K562 (cell line): ENCODE data around the gene NASP. TPM values are rescaled to one million over a fixed set of nuclear protein-coding genes. Genes with fewer than 3 reads are reported as not detected.

Experiments
- CBFA2T2 ChIP-seq: fragments of 450-650 bp; conservative IDR thresholded peaks from 2 replicates; pipeline ENCODE4 v1.6.1; 2017; ENCODE audit warnings: mild to moderate bottlenecking
- CCAR2 ChIP-seq: fragments of 200-400 bp; formaldehyde crosslinking; IDR thresholded peaks from 2 replicates; pipeline ENCODE4 v1.6.1; 2017; ENCODE audit warnings: mild to moderate bottlenecking, low read depth, low read length
- DPF2 ChIP-seq: fragments of 450-650 bp; IDR thresholded peaks from 2 replicates; pipeline ENCODE4 v1.6.1; 2016
- ELF1 ChIP-seq: fragments of 200-800 bp; sonication (Bioruptor generic); IDR thresholded peaks from 2 replicates; pipeline ENCODE4 v1.6.1; 2016; ENCODE audit warnings: missing genetic modification characterization, missing compliant biosample characterization
- ETV1 ChIP-seq: fragments of 450-650 bp; conservative IDR thresholded peaks from 2 replicates; pipeline ENCODE4 v1.6.1; 2016; ENCODE audit warnings: missing genetic modification characterization, control low read depth, low read depth, missing compliant biosample characterization
- EZH2 ChIP-seq: IDR thresholded peaks from 2 replicates; pipeline ENCODE4 v1.6.1; 2012; ENCODE audit warnings: low read depth, mild to moderate bottlenecking, inconsistent platforms, low read length, borderline replicate concordance
- FOXM1 ChIP-seq, 2 experiments: fragments of 450-650 bp in 1 of 2; sonication (generic) in 1 of 2; formaldehyde crosslinking in 1 of 2; IDR thresholded peaks; 2 replicates each; pipeline versions ENCODE4 v1.6.1 to v1.9.0; 2017 to 2022; ENCODE audit warnings: low read depth in 2 of 2, mild to moderate bottlenecking in 2 of 2, missing genetic modification reagents in 1 of 2, moderate library complexity in 1 of 2
- GTF2E2 ChIP-seq: fragments of 200-800 bp; sonication (Bioruptor generic); IDR thresholded peaks from 2 replicates; pipeline ENCODE4 v1.6.1; 2016; ENCODE audit warnings: missing genetic modification characterization, missing compliant biosample characterization
- HDGF ChIP-seq: fragments of 450-650 bp; IDR thresholded peaks from 2 replicates; pipeline ENCODE4 v1.6.1; 2016
- POLR2A ChIP-seq: fragments of 450-650 bp; conservative IDR thresholded peaks from 2 replicates; pipeline ENCODE4 v1.6.1; 2016
- SMAD1 ChIP-seq: fragments of 150-350 bp; IDR thresholded peaks from 2 replicates; pipeline ENCODE4 v1.6.1; 2014; ENCODE audit warnings: low read length, low read depth; ENCODE audit not compliant: partially characterized antibody
- SMAD4 ChIP-seq: fragments of 250-450 bp; sonication (Bioruptor Pico); conservative IDR thresholded peaks from 2 replicates; pipeline ENCODE4 v1.8.0; 2021; ENCODE audit warnings: inconsistent platforms, mild to moderate bottlenecking, moderate library complexity
- ZEB2 ChIP-seq: fragments of 450-650 bp; IDR thresholded peaks from 2 replicates; pipeline ENCODE4 v1.6.1; 2016
- ZNF143 ChIP-seq: sonication (generic); formaldehyde crosslinking; IDR thresholded peaks from 2 replicates; pipeline ENCODE4 v1.9.0; 2022; ENCODE audit warnings: mild to moderate bottlenecking, missing genetic modification reagents
- ZNF224 ChIP-seq: sonication (generic); formaldehyde crosslinking; IDR thresholded peaks from 2 replicates; pipeline ENCODE4 v1.8.0; 2022; ENCODE audit warnings: mild to moderate bottlenecking, missing genetic modification reagents
- ZNF24 ChIP-seq: fragments of 450-650 bp; IDR thresholded peaks from 2 replicates; pipeline ENCODE4 v1.6.1; 2016
- ZNF583 ChIP-seq: fragments of 250-450 bp; sonication (Bioruptor Pico); IDR thresholded peaks from 2 replicates; pipeline ENCODE4 v1.4.0; 2020
- polyA plus RNA-seq, 8 experiments: library from polyadenylated mRNA; depleted of rRNA in 4 of 8; stranded (reverse) in 5 of 8; unstranded in 3 of 8; fragments of >200 nt; fragmentation: Nextera tagmentation in 2 of 8; fragmentation: Illumina TruSeq in 1 of 8; extraction: Ambion mirVana in 2 of 8; extraction: Trizol in 1 of 8; gene quantifications; 2 replicates each; pipeline versions ENCODE4 v1.2.1 to v1.2.3, GENCODE V29; 2011 to 2014; ENCODE audit warnings: inconsistent platforms in 1 of 8, missing spikeins in 1 of 8
- total RNA-seq, 7 experiments: library from RNA; depleted of rRNA in 6 of 7; stranded (reverse); fragments of >200 nt in 6 of 7; fragmentation: Illumina TruSeq in 2 of 7; extraction: Trizol in 2 of 7; gene quantifications; 2 replicates each; pipeline versions ENCODE4 v1.2.1 to v1.2.3, GENCODE V29; 2011 to 2021; ENCODE audit warnings: low replicate concordance in 1 of 7
- TF ChIP-seq, protein P1 (sequence below), 2 experiments: fragments of 450-650 bp in 1 of 2; sonication (generic) in 1 of 2; formaldehyde crosslinking in 1 of 2; IDR thresholded peaks in 1 of 2; conservative IDR thresholded peaks in 1 of 2; 2 replicates each; pipeline versions ENCODE4 v1.6.1 to v1.8.1; 2016 to 2023; ENCODE audit warnings: mild to moderate bottlenecking in 2 of 2, moderate library complexity in 2 of 2, inconsistent platforms in 1 of 2, missing genetic modification reagents in 1 of 2
- TF ChIP-seq, protein P2 (sequence below), 2 experiments: fragments of 450-650 bp; IDR thresholded peaks; 2 replicates each; pipeline ENCODE4 v1.6.1; 2016
- TF ChIP-seq, protein P3 (sequence below), 3 experiments: fragments of 200-800 bp in 1 of 3; fragments of 250-450 bp in 1 of 3; fragments of 450-650 bp in 1 of 3; sonication (Bioruptor Pico) in 1 of 3; sonication (Bioruptor generic) in 1 of 3; formaldehyde crosslinking in 1 of 3; IDR thresholded peaks; 2 replicates each; pipeline versions ENCODE4 v1.6.1 to v1.8.0; 2016 to 2022; ENCODE audit warnings: mild to moderate bottlenecking in 2 of 3, missing genetic modification characterization in 2 of 3, missing compliant biosample characterization in 1 of 3, moderate library complexity in 1 of 3
- TF ChIP-seq, protein P4 (sequence below): fragments of 450-650 bp; IDR thresholded peaks from 2 replicates; pipeline ENCODE4 v1.6.1; 2016; ENCODE audit warnings: antibody characterized with exemption

NASP gene
- total and polyA plus RNA-seq, 9 of the 15 experiments (the other 6 are each of a cell fraction or from before 2014, with no cell fraction given), result 199 to 578 (median 419) TPM

DNA sequence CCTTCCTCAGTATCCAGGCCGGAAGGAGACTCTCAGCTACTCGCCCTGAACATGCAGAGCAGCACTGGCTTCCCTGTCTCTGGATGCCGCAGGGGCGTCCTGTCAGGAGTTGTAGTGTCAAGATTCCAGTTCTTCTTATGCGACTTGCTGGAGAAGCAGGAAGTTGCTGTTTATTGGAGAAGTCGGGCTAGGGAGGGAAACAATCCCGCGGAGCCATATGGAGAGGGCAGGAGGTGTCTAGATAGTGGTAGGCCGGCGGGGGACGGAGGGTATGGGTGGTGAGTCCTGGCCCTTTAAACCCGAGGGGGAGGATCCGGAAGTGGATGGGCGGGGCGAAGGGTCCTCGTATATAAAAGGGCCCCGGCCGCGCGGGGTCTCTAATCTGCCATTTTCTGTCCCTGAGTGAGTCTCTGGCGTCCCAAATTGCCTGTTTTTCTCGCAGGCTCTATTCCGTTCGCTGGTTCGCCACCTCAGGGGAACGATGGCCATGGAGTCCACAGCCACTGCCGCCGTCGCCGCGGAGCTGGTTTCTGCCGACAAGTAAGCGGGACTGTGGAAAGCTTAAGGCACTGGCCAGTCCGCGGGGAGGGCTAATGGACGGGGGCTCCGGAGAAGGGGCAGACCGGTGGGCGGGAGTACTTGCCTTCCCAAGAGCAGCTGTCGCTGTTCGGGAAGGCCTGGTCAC, at the start of gene NASP (continued):
- TF ChIP-seq EZH2 (no peak), SMAD4 (CRISPR knock-in tag) (peak; percentile 45; the same call in 1 of the 2 replicates), ELF1 (tag) (peak; percentile 92), FOXM1 (IDR thresholded peaks at IDR 0.05; ENCODE audit: low read depth) (peak; percentile 80; the same call in 1 of the 2 replicates), FOXM1 (CRISPR knock-in tag; IDR thresholded peaks at IDR 0.05; ENCODE audit: low read depth) (peak; percentile 81; the same call in 1 of the 2 replicates), DPF2 (peak; percentile 64), POLR2A (peak; percentile 100), ZNF24 (no peak), ZNF224 (CRISPR knock-in tag) (peak; percentile 87), ETV1 (tag) (peak; percentile 63; the same call in 1 of the 2 replicates), ZNF143 (CRISPR knock-in tag) (no peak; the same call in 1 of the 2 replicates), GTF2E2 (peak; percentile 95; the same call in 1 of the 2 replicates), SMAD1 (peak; percentile 94), CBFA2T2 (no peak), HDGF (peak; percentile 79; the same call in 1 of the 2 replicates), CCAR2 (0 out of 2 replicates have a peak, but pooled peaks have one; percentile 39), ZNF583 (CRISPR knock-in tag) (0 out of 2 replicates have a peak, but pooled peaks have one; percentile 21), ZEB2 (peak; percentile 58; the same call in 1 of the 2 replicates)
- TF ChIP-seq, protein P1, sequence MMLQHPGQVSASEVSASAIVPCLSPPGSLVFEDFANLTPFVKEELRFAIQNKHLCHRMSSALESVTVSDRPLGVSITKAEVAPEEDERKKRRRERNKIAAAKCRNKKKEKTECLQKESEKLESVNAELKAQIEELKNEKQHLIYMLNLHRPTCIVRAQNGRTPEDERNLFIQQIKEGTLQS (IDR thresholded peaks at IDR 0.05), result no peak
- TF ChIP-seq, protein P1 (CRISPR knock-in tag; conservative IDR thresholded peaks at IDR 0.05), result peak; percentile 37
- TF ChIP-seq, protein P2, sequence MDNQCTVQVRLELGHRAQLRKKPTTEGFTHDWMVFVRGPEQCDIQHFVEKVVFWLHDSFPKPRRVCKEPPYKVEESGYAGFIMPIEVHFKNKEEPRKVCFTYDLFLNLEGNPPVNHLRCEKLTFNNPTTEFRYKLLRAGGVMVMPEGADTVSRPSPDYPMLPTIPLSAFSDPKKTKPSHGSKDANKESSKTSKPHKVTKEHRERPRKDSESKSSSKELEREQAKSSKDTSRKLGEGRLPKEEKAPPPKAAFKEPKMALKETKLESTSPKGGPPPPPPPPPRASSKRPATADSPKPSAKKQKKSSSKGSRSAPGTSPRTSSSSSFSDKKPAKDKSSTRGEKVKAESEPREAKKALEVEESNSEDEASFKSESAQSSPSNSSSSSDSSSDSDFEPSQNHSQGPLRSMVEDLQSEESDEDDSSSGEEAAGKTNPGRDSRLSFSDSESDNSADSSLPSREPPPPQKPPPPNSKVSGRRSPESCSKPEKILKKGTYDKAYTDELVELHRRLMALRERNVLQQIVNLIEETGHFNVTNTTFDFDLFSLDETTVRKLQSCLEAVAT (IDR thresholded peaks at IDR 0.05), result peak in 1 of 2 experiments; percentile 57; a peak in 1 of 4 replicates
- TF ChIP-seq, protein P3, sequence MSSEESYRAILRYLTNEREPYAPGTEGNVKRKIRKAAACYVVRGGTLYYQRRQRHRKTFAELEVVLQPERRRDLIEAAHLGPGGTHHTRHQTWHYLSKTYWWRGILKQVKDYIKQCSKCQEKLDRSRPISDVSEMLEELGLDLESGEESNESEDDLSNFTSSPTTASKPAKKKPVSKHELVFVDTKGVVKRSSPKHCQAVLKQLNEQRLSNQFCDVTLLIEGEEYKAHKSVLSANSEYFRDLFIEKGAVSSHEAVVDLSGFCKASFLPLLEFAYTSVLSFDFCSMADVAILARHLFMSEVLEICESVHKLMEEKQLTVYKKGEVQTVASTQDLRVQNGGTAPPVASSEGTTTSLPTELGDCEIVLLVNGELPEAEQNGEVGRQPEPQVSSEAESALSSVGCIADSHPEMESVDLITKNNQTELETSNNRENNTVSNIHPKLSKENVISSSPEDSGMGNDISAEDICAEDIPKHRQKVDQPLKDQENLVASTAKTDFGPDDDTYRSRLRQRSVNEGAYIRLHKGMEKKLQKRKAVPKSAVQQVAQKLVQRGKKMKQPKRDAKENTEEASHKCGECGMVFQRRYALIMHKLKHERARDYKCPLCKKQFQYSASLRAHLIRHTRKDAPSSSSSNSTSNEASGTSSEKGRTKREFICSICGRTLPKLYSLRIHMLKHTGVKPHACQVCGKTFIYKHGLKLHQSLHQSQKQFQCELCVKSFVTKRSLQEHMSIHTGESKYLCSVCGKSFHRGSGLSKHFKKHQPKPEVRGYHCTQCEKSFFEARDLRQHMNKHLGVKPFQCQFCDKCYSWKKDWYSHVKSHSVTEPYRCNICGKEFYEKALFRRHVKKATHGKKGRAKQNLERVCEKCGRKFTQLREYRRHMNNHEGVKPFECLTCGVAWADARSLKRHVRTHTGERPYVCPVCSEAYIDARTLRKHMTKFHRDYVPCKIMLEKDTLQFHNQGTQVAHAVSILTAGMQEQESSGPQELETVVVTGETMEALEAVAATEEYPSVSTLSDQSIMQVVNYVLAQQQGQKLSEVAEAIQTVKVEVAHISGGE (CRISPR knock-in tag; IDR thresholded peaks at IDR 0.05), result peak in 1 of 3 experiments; percentile 70; a peak in 1 of 6 replicates
- TF ChIP-seq, protein P4, sequence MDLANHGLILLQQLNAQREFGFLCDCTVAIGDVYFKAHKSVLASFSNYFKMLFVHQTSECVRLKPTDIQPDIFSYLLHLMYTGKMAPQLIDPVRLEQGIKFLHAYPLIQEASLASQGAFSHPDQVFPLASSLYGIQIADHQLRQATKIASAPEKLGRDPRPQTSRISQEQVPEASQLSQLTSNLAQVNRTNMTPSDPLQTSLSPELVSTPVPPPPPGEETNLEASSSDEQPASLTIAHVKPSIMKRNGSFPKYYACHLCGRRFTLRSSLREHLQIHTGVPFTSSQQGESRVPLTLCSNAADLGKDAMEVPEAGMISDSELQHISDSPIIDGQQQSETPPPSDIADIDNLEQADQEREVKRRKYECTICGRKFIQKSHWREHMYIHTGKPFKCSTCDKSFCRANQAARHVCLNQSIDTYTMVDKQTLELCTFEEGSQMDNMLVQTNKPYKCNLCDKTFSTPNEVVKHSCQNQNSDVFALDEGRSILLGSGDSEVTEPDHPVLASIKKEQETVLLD, result peak; percentile 42; the same call in 1 of the 2 replicates
